GM21423 (cell line): ENCODE results near the gene UBE2Q2.
"Not testable (repeated sequence)": the region's sequence is repeated elsewhere in the genome, so short reads cannot be mapped to it uniquely, and the experiment has no call there.

Experiments used
- ATAC-seq: cut with Tn5 transposase; IDR thresholded peaks from one replicate; pipeline ENCODE4 v1.9.1; 2021; ENCODE audit warnings: mild to moderate bottlenecking, moderate library complexity; ENCODE audit not compliant: unreplicated experiment

Gene UBE2Q2

GRCh38 chr15:75864213-75865059 lies 21.2 kb downstream of the UBE2Q2 start:
- ATAC-seq: no peak

- not testable (repeated sequence) for ATAC-seq
Observed at GRCh38 chr15:75866045-75866444, 22.8 kb downstream of the UBE2Q2 start.

- ATAC-seq: no peak
Observed at GRCh38 chr15:75866916-75867315, 23.7 kb downstream of the UBE2Q2 start.

- ATAC-seq: no peak
Observed at GRCh38 chr15:75867449-75867848, 24.2 kb downstream of the UBE2Q2 start.

GRCh38 chr15:75868019-75868418 lies 24.8 kb downstream of the UBE2Q2 start:
- ATAC-seq: no peak

GRCh38 chr15:75869446-75869845 lies 26.2 kb downstream of the UBE2Q2 start:
- ATAC-seq: no peak

- not testable (repeated sequence) for ATAC-seq
Observed at GRCh38 chr15:75871589-75871988, 28.3 kb downstream of the UBE2Q2 start.

- no peak for ATAC-seq
Observed at GRCh38 chr15:75872403-75872990, 29.2 kb downstream of the UBE2Q2 start.

GRCh38 chr15:75884041-75884440 lies 40.8 kb downstream of the UBE2Q2 start:
- no peak for ATAC-seq

GRCh38 chr15:75887178-75887577 lies 43.9 kb downstream of the UBE2Q2 start:
- no peak for ATAC-seq

- ATAC-seq: no peak
Observed at GRCh38 chr15:75891895-75892294, 48.6 kb downstream of the UBE2Q2 start.

- no peak for ATAC-seq
Observed at GRCh38 chr15:75895731-75896130, 52.5 kb downstream of the UBE2Q2 start.

- ATAC-seq: no peak
Observed at GRCh38 chr15:75900577-75900976, 57.3 kb downstream of the UBE2Q2 start.

GRCh38 chr15:75902129-75902557 lies 58.9 kb downstream of the UBE2Q2 start:
- no peak for ATAC-seq

- ATAC-seq: peak; percentile 93
Observed at GRCh38 chr15:75903331-75904239, 60.3 kb downstream of the UBE2Q2 start, which contains the start of gene FBXO22. TSS of gene FBXO22 (plus strand) at chr15:75903878. CDS start at chr15:75903964, 86 bp downstream.

- ATAC-seq: no peak
Observed at GRCh38 chr15:75905231-75905630, 62.0 kb downstream of the UBE2Q2 start.

- not testable (repeated sequence) for ATAC-seq
Observed at GRCh38 chr15:75910355-75910754, 67.1 kb downstream of the UBE2Q2 start.

- ATAC-seq: no peak
Observed at GRCh38 chr15:75916978-75917377, 73.7 kb downstream of the UBE2Q2 start.

- ATAC-seq: no peak
Observed at GRCh38 chr15:75918135-75918534, 74.9 kb downstream of the UBE2Q2 start.

GRCh38 chr15:75920079-75920478 lies 76.8 kb downstream of the UBE2Q2 start:
- no peak for ATAC-seq
